ENCODE measurements around the gene ITGB5.
A peak's percentile ranks its signal among the peaks of the same experiment; 100 is the strongest.

ITGB5 gene, protein sequence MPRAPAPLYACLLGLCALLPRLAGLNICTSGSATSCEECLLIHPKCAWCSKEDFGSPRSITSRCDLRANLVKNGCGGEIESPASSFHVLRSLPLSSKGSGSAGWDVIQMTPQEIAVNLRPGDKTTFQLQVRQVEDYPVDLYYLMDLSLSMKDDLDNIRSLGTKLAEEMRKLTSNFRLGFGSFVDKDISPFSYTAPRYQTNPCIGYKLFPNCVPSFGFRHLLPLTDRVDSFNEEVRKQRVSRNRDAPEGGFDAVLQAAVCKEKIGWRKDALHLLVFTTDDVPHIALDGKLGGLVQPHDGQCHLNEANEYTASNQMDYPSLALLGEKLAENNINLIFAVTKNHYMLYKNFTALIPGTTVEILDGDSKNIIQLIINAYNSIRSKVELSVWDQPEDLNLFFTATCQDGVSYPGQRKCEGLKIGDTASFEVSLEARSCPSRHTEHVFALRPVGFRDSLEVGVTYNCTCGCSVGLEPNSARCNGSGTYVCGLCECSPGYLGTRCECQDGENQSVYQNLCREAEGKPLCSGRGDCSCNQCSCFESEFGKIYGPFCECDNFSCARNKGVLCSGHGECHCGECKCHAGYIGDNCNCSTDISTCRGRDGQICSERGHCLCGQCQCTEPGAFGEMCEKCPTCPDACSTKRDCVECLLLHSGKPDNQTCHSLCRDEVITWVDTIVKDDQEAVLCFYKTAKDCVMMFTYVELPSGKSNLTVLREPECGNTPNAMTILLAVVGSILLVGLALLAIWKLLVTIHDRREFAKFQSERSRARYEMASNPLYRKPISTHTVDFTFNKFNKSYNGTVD

DNA sequence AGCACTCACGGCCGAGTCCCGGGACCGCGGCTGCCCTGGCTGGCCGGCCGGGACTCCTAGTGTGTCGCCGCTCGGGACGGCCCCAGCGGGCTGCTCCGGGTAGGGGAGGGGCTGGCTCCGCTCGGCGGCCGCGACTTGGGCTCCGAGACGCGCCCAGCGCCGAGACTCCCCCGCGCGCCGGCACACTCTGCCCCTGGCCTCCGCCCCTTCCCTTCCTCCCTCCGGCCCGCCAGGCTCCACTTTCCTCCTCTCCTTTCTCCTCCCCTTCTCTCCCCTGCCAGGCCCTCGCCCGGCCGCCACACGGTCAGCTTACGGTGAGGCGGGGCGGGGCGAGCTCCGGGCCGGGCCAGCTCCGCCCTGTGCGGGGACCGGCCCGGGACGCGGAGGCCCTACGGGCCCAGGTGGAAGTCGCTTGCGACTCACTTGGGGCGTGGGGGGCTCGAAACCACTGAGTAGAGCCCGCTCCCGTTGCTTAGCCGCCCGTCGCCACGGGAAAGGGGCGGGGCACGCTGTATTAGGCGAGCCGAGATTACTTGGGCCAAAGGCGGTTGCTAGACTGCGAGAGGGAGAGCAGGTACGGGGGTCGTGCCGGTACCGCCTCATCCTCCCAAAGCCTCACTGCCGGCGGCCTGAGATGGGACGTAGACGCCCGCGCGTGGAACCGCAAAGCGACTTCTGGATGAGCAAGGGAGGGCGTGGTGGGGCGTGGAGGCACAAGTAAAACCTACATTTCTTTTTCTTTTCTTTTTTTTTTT is at the start of gene ITGB5:
Gene ITGB5 (minus strand): TSS at position 189 of the 755 bp plus-strand sequence. CDS start 365 bp downstream, outside the sequence.
- DNase-seq, result peak; percentile 47

DNA sequence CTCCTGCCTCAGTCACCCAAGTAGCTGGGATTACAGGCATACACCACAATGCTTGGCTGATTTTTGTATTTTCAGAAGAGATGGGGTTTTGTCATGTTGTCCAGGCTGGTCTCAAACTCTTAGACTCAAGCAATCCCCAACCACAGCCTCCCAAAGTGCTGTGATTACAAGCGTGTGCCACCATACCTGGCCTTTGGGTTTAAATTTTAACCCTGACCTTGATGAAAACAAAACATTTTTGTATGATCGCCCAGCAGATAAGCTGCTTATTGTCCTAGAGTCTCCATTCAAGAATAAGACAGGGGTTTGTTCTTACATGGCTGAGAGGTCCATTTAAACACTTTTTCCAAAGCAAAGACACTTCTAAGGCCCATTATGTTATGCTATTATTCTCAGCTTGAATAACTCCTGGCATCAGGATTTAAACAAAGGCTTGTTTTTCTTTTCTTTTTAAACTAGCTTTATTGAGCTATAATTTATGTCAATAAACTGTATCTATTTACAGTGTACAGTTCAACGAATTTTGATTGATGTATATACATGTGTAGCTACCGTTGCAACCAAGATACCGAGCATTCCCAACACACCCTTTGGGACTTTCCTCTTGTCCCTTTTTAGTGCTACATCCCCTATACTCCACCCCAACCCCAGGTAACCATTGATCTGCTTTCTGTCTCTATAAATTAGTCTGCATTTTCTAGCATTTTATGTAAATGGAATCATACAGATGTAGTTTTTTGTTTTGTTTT is 48.8 kb upstream of the ITGB5 start:
- no peak for DNase-seq

GRCh38 chr3:124935264-124935663 is 48.1 kb upstream of the ITGB5 start:
- DNase-seq, result no peak

DNA sequence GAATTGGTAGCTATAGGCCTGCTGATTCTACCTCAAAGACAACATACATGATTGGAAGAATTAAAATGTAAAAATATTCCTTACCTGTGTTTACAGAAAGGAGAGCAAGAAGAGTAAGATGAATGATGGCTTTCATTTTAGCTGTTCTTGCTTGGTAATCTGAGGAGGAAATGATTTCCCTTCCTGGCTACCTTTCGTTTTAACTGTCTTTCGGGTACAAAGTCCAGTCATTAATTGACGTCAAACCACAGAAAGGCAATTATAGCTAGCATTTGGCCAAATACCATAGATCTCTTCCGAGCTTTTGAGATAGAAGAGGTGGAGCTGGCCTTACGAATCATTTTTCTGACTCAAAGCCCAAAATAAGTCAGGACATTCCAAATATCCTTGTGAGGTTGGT is 47.4 kb upstream of the ITGB5 start, which contains the start of gene MUC13:
Gene MUC13 (minus strand): TSS at position 175 of the 400 bp plus-strand sequence. CDS start 39 bp downstream, at position 136.
- DNase-seq, result no peak

GRCh38 chr3:124928333-124929202 is 41.4 kb upstream of the ITGB5 start:
- peak; percentile 59 for DNase-seq

GRCh38 chr3:124927574-124928045 is 40.4 kb upstream of the ITGB5 start:
- DNase-seq, result no peak

DNA sequence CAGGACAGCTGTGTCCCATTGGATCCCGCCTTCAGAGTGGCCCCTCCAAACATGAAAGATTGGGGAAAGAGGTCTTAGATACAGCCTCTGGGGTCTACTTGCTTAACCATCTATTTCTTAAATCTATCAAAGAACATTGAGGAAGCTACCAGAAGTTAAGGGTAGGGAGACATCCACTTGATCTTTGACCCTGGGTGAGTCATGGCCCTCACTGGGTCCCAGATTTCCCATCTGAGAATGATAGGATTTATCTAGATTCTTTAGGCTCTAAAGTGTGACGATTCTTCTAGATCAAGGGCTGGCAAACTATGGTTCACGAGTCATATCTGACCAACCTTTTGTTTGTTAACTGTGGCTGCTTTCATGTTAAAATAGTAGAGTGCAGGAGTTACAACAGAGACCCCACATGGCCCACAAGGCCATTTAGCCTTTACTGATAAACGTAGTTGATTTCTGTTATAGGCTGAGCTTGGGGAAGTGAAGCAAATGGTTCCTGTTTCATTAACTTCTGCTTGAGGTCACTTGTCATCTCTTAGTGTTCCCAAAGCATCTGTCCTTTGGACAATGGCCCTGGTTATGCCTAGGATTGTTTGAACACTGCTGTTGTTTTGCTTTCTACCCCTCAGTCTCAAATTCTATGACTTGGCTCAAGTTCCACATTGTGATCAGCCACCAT is 39.4 kb upstream of the ITGB5 start:
- DNase-seq, result no peak

DNA sequence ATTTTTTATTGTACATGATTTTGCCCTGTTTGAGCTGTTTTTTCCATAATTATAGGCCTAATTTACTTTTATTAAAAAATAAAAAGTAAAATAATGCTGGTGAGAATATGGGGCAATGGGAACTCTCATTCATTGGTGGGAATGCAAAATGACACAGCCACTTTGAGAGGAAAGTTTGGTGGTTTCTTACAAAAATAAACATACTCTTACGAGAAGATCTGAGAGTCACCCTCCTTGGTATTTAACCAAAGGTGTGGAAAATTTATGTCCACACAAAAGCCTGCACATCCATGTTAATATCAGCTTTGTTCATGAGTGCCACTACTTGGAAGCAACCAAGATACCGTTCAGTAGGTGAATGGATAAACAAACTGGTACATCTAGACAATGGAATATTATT is 37.6 kb upstream of the ITGB5 start:
- no peak for DNase-seq

DNA sequence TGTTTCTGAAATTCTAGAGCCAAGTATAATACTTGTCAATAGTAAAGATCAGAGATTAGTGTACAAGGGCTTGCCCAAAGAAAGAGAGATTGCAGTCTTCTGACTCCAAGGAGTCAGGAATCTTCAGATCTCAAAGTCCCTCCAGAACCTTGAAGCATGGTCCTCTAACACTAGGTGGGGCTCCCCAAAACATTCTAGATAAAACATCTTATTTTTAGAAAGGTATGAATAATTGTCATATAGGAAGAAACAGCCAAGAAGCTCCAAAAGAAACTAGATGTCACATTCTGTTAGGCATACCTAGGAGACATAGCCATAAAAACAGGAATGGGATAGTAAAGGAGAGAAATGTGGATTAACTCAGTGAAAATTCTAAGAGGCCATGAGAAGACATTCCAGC is 36.7 kb upstream of the ITGB5 start:
- DNase-seq, result no peak

DNA sequence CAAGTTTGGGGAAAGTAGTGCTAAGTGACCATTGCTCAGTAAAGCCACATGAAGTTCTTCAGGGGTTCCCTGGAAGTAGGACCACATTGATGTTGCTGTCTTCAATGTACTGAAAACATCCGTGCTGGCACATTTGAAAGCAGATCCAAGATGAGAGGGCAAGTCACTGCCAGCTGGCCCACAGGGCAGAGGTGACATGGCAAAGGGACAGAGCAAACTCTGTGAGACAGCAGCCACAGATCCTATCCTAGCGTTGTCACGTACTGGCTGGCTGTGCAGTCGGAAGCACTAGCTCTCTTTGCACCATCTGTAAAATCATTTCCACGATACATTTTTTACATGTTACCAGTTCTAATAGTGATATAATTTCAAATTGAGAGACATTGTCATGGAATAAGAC is 33.6 kb upstream of the ITGB5 start:
- DNase-seq, result no peak

GRCh38 chr3:124919756-124920155 is 32.6 kb upstream of the ITGB5 start:
- DNase-seq, result no peak

- DNase-seq, result no peak
These were observed 31.4 kb upstream of the ITGB5 start for GRCh38 chr3:124918524-124918923.

DNA sequence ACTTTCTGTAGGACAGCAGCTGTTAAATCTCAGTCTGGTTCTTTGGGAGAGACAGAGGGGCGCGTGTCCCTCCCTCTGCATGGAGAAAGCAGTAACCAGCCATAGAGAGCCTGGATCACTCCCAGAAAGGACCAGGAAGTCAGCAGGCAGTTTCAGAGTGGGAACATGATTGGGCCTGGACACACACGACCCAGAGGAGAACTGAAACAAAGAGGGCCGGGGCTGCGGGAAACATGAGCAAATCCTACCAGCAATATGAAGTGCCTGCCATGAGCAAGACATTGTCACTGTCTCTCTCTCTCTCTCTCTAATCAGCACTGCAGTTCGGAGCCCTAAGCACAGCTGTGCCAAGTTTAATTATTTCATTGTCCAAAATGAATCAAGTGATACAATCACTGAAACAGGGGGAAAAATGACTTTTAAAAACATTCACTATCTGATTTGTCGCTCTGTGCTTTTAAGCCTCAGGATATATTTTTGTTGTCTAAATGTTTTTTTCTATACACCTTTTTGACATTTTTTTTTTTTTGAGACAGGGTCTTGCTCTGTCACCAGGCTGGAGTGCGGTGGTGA is 29.8 kb upstream of the ITGB5 start:
- DNase-seq, result no peak

DNA sequence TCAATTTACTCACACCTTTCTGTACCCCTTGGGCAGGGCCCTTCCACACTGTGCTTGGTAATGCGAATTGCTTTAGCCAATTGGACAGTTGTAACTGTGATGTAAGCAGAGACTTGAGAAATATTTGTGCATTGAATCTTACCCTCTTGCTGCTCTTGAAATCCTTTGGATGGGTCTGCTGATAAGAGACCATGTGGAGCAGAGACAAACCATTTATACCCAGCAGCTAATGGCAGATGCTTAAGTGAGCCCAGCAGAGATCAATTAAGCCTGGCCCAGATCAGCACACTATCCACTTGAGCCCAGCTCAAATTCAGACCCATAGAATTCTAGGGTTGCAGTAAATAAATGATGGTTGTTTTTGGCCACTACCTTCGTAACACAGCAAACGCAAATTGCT is 28.1 kb upstream of the ITGB5 start:
- DNase-seq, result no peak

DNA sequence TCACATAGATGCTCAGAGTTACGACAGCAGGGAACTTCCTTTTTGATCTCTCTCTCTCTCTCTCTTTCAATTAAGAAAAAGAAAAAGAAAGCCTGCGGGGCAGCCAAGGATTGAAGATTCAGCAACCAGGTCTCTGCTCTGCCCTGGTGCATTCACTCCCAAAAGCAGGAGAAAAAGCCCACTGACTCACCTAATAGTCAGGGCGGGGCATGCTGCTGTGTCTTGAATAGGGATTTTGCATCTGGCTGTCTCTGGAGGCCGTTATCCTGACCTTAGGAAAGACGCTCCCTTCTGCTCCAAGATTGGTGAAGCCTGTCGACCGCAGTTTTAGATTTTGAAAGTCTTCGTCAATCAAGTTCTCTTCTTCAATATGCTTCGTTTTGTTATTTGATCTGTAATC is 20.8 kb upstream of the ITGB5 start:
- DNase-seq, result no peak

DNA sequence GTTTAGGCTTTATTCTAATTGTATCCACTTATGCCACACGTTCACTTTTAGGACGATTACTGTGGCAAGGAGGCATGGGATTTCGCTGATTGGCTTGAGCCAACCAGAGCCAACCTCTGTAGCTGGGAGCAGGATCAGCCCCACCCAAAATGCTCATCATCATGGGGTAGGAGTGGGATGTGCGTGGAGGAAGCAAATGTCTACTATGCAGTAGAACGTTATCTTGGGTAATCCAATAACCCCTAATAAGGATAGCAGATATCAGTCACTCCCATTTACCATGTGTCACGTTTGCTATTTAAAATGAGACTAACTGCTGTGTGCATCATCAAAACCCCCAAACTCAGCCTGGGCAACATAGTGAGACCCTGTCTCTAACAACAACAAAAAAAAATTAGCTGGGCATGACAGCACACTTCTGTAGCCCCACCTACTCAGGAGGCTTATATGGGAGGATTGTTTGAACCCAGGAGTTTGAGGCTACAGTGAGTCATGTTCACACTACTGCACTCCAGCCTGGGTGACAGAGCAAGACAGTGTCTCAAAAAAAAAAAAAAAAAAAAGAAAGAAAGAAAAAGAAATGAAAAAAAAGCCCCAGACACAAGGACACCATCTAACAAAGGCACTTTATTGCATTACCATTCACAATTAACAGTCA is 17.8 kb upstream of the ITGB5 start:
- no peak for DNase-seq

GRCh38 chr3:124903896-124904834 is 17.0 kb upstream of the ITGB5 start:
- DNase-seq, result no peak

DNA sequence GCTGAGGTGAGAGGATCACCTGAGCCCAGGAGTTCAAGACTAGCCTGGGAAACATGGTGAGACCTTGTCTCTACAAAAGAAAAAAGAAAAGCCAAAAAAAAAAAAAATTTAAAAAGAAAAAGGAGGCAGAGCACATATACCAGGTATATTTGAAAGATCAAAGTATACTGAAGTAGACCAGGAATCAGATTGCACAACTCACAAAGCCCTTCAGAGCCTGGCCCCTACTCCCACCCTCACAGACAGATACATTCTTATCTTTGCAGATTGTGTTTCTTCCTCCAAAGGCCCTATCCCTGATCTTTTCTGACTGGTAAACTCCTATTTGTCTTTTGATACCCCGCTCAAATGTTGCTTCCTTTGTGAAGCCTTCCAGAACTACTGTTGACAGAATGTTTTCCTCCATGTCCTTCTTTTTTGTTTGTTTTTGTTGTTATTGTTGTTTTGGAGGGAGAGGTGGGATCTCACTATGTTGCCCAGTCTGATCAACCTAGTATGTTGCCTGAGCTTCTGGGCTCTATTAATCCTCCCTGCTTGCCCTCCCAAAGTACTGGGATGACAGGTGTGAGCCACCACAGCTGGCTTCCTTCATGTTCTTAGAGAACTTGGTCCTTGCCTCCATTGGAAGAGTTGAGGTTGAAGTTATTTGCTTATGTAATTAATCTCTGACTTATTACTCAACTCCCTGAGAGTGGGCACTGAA is 9.8 kb upstream of the ITGB5 start:
- no peak for DNase-seq

Data from activated CD4-positive, CD25-positive, alpha-beta regulatory T cell treated with anti-CD3 and anti-CD28 coated beads, Interleukin-2, amount 50 U/mL, for 72 hours (primary cell).